Body of pancreas (tissue), 4 donors: ENCODE measurements around the gene ROBO2. TPM values are rescaled to one million over a fixed set of nuclear protein-coding genes. Genes with fewer than 3 reads are reported as not detected.

ENCODE experiments used
- ATAC-seq: fragments of 150-250 bp; one replicate; pipeline ENCODE4 v1.9.1; 2016
- DNase-seq, 4 donors: peaks; one replicate each; pipeline ENCODE4 v3.0.0-alpha.2; 2019
- H3K27ac ChIP-seq, 4 donors: fragments of 200-600 bp; sonication (generic); 1 replicate in 3 of 4; 2 replicates in 1 of 4; pipeline versions ENCODE4 v1.5.1 to v1.6.1; 2016 to 2019; ENCODE audit warnings: mild to moderate bottlenecking in 1 of 4, mixed read lengths in 1 of 4, moderate library complexity in 1 of 4
- H3K27me3 ChIP-seq, 2 donors: fragments of 200-600 bp; sonication (generic); one replicate each; pipeline ENCODE4 v1.6.0; 2016; ENCODE audit warnings: mild to moderate bottlenecking in 1 of 2
- H3K36me3 ChIP-seq, 2 donors: fragments of 200-600 bp; sonication (generic); replicated peaks in 1 of 2; 2 replicates each; pipeline ENCODE4 v1.5.1; 2016; ENCODE audit warnings: low read depth in 2 of 2; ENCODE audit not compliant: insufficient read depth in 1 of 2
- H3K4me1 ChIP-seq: fragments of 200-600 bp; sonication (generic); one replicate; pipeline ENCODE4 v1.6.0; 2016
- H3K4me3 ChIP-seq, 2 donors: fragments of 200-600 bp; sonication (generic); 1 replicate in 1 of 2; 2 replicates in 1 of 2; pipeline ENCODE4 v1.5.1; 2016 to 2019
- H3K9me3 ChIP-seq, 3 donors: fragments of 200-600 bp; sonication (generic); 1 replicate in 2 of 3; 2 replicates in 1 of 3; pipeline ENCODE4 v1.5.1; 2016
- POLR2A ChIP-seq, 3 donors: fragments of 450-650 bp; IDR thresholded peaks; one replicate each; pipeline ENCODE4 v1.6.1; 2016; ENCODE audit warnings: antibody characterized with exemption in 3 of 3, mild to moderate bottlenecking in 2 of 3
- WGBS, 2 donors: methylation state at CpG; one replicate each; pipeline ENCODE4 v1.1.5; 2017; 5-methylcytosine and 5-hydroxymethylcytosine counted together
- intact Hi-C: fragments of 100-400 bp; cut with DNase I; formaldehyde crosslinking; loops from one replicate; pipeline ENCODE4 v1.15.1; 2023
- total RNA-seq, 2 donors: library from RNA; depleted of rRNA; stranded (reverse); fragments of >200 nt; gene quantifications; one replicate each; pipeline ENCODE4 v1.1.0, GENCODE V29; 2016
- TF ChIP-seq, protein P1 (sequence below), 7 experiments: fragments of 450-650 bp in 4 of 7; fragments of 200-600 bp in 3 of 7; sonication (generic) in 3 of 7; IDR thresholded peaks; one replicate each; pipeline ENCODE4 v1.5.1; 2016 to 2019; ENCODE audit warnings: antibody characterized with exemption in 7 of 7

ROBO2 gene
- 1 to 10 TPM; 1.3 to 3.0 TPM for total RNA-seq

DNA sequence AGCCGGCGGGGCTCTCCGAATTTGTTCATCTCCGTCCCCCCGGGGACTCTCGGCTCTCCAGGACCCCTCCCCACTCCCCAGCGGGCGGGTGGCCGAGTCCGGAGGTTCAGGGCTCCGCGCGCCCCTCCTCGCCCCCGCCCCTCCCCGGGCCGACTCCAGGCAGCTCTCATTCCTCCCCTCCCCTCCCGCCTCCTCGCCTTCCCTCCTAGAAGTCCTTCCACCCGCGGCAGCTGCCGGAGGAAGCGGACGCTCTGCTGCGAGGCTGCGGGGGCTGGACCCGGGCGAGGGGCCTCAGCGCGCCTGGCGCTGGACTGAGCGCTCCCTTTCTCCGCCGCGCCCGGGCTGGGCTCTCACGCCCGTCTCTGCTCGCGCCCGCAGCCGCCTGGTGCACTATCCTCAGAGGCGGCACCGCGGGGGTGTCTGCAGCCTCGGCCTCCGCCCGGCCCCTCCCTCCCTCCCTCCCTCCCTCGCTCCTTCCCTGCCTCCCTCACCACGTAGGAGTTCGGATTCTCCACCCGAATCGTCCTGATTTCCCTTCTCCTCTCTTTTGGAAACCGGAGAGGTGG lies at the start of gene ROBO2:
Gene ROBO2, plus strand, starts transcription at position 494 of the 566 bp plus-strand sequence. CDS start 687 bp downstream, outside the sequence.
- intact Hi-C loops, result loop anchor here (10.0 kb wide), 1 partner anchor 215 kb away; no protein-coding TSS in a partner anchor
- TF ChIP-seq, protein P1, sequence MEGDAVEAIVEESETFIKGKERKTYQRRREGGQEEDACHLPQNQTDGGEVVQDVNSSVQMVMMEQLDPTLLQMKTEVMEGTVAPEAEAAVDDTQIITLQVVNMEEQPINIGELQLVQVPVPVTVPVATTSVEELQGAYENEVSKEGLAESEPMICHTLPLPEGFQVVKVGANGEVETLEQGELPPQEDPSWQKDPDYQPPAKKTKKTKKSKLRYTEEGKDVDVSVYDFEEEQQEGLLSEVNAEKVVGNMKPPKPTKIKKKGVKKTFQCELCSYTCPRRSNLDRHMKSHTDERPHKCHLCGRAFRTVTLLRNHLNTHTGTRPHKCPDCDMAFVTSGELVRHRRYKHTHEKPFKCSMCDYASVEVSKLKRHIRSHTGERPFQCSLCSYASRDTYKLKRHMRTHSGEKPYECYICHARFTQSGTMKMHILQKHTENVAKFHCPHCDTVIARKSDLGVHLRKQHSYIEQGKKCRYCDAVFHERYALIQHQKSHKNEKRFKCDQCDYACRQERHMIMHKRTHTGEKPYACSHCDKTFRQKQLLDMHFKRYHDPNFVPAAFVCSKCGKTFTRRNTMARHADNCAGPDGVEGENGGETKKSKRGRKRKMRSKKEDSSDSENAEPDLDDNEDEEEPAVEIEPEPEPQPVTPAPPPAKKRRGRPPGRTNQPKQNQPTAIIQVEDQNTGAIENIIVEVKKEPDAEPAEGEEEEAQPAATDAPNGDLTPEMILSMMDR (IDR thresholded peaks at IDR 0.05), result no peak
- no peak for TF ChIP-seq POLR2A (IDR thresholded peaks at IDR 0.05)
- peaks cover 19% of the 10 kb centered on the region for H3K4me1 ChIP-seq
- H3K36me3 ChIP-seq, result no peaks in the 10 kb centered on the region
- no peak within 1 kb of the TSS for H3K27ac ChIP-seq
- DNase-seq, result peak; percentile 11 to 44 (median 19)
- 0 to 1% methylated on average over 3 to 41 of the region's 54 CpGs for WGBS, 2 donors
- no peaks in the 10 kb centered on the region for H3K9me3 ChIP-seq
- peaks cover 0 to 11% of the 10 kb centered on the region in 2 donors for H3K27me3 ChIP-seq
- peak; percentile 28 for ATAC-seq
- H3K4me3 ChIP-seq, result peak within 1 kb of the TSS in 1 of 2 donors; percentile 19

DNA sequence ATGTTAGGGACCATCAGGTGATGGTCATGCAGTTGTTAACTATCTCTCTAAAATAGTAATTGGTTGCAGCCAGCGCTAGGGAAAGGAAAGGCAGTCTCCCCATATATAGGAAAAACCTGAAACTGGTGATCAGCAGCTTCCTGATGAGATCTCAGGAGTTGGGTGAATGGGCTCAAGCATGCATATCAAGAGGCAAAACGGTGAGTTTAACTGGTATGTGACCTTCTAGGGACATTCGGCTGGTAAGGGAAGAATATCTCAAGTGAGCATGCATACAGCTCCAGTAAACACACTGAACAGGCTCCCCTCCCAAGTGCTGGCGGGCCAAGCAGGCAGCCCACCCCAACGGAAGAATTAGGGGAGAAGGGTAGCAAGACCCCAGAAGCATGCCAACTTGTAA lies 49.3 kb upstream of the ROBO2 start:
- 66 to 72% methylated on average over 5 of the region's 5 CpGs for WGBS, 2 donors
- ATAC-seq, result no peak
- DNase-seq, result no peak
- intact Hi-C loops, result no loop called here
- H3K9me3 ChIP-seq, result no peaks in the 10 kb centered on the region
- H3K27ac ChIP-seq, result no peak overlapping the region
- no peaks in the 10 kb centered on the region for H3K36me3 ChIP-seq
- no peaks in the 10 kb centered on the region for H3K27me3 ChIP-seq
- no peak overlapping the region for H3K4me3 ChIP-seq
- H3K4me1 ChIP-seq, result no peaks in the 10 kb centered on the region
- no peak for TF ChIP-seq POLR2A (IDR thresholded peaks at IDR 0.05)
- TF ChIP-seq, protein P1 (IDR thresholded peaks at IDR 0.05), result no peak

DNA sequence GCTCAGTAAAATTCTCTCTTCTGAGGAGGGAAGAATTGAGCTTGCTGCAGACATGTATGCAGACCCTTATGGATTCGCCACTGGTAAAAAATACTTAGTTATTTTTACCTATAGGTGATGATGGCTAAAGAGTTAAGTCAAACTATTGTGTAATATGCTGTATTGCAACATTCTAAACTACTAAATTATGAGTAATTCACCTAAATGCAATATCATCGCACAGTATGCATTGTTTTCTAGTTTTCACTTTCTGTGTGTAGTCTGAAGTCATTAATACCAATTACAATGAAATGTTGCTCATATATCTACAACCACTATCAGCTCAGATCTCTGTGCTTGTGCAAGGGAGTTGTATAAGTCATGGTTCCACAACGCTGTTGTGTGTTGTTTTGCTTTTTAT lies 48.7 kb upstream of the ROBO2 start:
- H3K27me3 ChIP-seq, result no peaks in the 10 kb centered on the region
- 81 to 86% methylated on average over 3 of the region's 3 CpGs for WGBS, 2 donors
- intact Hi-C loops, result no loop called here
- H3K9me3 ChIP-seq, result no peaks in the 10 kb centered on the region
- no peaks in the 10 kb centered on the region for H3K36me3 ChIP-seq
- H3K4me3 ChIP-seq, result no peak overlapping the region
- H3K4me1 ChIP-seq, result no peaks in the 10 kb centered on the region
- H3K27ac ChIP-seq, result no peak overlapping the region
- no peak for TF ChIP-seq POLR2A (IDR thresholded peaks at IDR 0.05)
- TF ChIP-seq, protein P1 (IDR thresholded peaks at IDR 0.05), result no peak
- no peak for ATAC-seq
- no peak for DNase-seq

- no peak overlapping the region for H3K4me3 ChIP-seq
- no peaks in the 10 kb centered on the region for H3K27me3 ChIP-seq
- intact Hi-C loops, result no loop called here
- H3K4me1 ChIP-seq, result no peaks in the 10 kb centered on the region
- no peak overlapping the region for H3K27ac ChIP-seq
- ATAC-seq (no peak), DNase-seq (no peak)
- no peaks in the 10 kb centered on the region for H3K9me3 ChIP-seq
- WGBS, 2 donors, result 60 to 76% methylated on average over 2 of the region's 2 CpGs
- H3K36me3 ChIP-seq, result no peaks in the 10 kb centered on the region
- TF ChIP-seq POLR2A (IDR thresholded peaks at IDR 0.05), result no peak
- TF ChIP-seq, protein P1 (IDR thresholded peaks at IDR 0.05), result no peak
These were observed 42.2 kb upstream of the ROBO2 start for GRCh38 chr3:76997733-76998132.

DNA sequence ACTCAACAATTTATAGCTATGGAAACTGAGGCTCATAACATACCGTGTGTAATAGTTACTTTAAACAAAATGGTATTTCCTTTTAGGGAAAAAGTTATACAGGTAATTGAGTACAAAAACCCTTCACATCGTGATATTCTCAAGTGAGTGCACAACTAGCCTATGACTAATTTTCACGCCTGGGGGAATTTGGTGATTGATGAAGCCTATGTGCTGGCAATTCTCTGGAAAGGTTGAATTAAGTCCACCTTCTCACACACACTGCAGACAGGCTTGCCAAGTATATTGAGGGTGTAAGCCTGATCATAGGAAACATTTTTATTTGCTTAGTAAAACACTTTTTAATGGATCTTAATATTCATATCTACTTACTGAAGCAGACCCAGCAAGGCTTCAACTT lies 41.3 kb upstream of the ROBO2 start:
- WGBS, 2 donors, result 77 to 82% methylated on average over 3 of the region's 3 CpGs
- no peak for TF ChIP-seq POLR2A (IDR thresholded peaks at IDR 0.05)
- TF ChIP-seq, protein P1 (IDR thresholded peaks at IDR 0.05), result no peak
- H3K9me3 ChIP-seq, result no peaks in the 10 kb centered on the region
- intact Hi-C loops, result no loop called here
- no peak for ATAC-seq
- H3K4me3 ChIP-seq, result no peak overlapping the region
- no peak overlapping the region for H3K27ac ChIP-seq
- no peak for DNase-seq
- H3K4me1 ChIP-seq, result no peaks in the 10 kb centered on the region
- no peaks in the 10 kb centered on the region for H3K27me3 ChIP-seq
- H3K36me3 ChIP-seq, result no peaks in the 10 kb centered on the region
